Measurements from ENCODE around the gene CYLD.

Gene CYLD

DNA sequence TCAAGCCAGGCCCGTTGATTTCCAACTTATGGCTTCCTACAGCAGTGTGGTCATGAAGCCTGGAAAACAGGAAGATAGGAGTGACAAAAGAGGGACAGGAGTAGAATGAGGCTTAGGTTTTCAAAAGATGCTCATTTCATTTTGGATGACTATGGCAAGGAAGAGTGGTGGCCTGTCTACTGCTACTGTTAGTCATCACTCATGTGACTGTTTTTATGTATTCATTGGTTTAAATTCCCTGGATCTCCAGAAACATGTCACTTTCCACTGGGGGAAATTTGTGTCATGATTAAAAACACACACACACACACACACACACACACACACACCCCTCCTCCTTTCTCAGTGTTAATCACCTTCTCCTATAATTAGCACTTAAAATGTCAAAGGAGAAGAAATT, 1.1 kb upstream of the CYLD start:
- no peak for DNase-seq (ENCODE audit: low read depth in 2 of 2)

GRCh38 chr16:50741225-50741780, 583 bp upstream of the CYLD start:
- DNase-seq (ENCODE audit: low read depth in 2 of 2), result no peak

DNA sequence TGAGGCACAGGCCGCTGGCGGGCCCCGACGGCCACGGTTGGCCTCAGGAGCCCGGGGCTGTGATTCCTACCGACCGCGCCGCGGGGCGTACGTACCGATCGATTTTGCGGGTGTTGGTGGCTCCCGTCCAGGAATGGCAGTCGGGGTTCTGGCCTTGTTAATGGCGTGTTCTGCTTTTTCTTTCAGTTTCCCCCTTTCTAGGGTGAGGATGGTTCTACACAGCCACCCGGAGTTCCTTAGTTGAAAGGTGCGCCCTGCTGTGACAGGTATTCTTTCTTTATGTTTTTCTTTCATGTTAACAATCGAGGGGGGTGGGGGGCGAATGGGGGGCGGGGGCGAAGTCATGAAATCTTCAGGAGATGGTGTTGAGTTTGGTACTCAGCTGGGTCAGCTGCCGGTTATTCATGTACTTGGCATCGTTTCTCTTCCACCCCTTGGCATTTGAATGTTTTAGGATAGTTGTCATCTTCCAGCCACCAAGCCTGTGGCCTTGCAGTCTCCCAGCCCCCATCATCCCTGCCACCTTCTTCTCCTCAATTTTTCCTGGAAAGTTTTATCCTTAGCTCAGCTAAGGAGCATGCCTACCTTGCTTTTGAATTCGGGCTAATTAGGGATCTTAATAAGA, 802 bp downstream of the CYLD start:
- no peak for DNase-seq (ENCODE audit: low read depth in 2 of 2)

- DNase-seq (ENCODE audit: low read depth in 2 of 2), result no peak
These were observed 1.8 kb downstream of the CYLD start for GRCh38 chr16:50743581-50744225.

GRCh38 chr16:50744881-50745280, 3.0 kb downstream of the CYLD start:
- DNase-seq (ENCODE audit: low read depth in 2 of 2), result no peak

- DNase-seq (ENCODE audit: low read depth in 2 of 2), result no peak
These were observed 4.1 kb downstream of the CYLD start for GRCh38 chr16:50745940-50746339.

DNA sequence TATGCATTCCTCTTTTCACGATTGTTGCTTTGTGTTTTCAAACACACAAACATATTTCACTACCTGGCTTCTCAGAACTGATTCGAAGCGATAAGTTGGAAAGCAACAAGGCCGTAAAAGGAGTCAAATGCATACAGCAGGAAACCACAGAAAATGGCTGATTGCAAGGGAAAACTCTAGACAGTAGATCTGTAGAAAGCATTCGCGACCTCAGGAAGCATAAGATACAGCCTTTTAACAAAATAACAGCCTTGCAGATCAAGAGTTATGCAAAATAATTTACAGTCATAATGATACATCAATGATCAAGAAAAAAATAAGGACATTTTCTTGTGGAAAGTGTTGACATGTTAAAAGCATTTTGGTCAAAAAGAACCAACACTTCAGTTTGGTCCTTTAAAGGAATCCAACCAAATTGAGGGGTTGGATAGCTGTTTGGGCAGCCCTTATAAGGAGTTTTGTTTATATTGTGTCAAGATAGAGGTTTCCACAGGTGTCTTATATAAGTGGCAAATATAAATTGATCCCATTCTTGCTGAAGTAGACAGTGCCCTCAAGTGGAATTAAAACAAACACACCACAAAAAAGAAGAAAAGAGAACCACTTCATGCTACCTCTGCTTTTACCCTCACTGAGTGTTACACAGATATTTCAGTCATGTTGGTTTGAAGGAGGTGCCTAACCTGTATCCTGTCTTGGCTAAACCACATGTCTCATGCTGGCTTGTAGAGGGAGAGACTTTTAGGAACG, 5.5 kb downstream of the CYLD start:
- no peak for DNase-seq (ENCODE audit: low read depth in 2 of 2)

- DNase-seq (ENCODE audit: low read depth in 2 of 2), result no peak
These were observed 9.6 kb downstream of the CYLD start for GRCh38 chr16:50751528-50751927.

DNA sequence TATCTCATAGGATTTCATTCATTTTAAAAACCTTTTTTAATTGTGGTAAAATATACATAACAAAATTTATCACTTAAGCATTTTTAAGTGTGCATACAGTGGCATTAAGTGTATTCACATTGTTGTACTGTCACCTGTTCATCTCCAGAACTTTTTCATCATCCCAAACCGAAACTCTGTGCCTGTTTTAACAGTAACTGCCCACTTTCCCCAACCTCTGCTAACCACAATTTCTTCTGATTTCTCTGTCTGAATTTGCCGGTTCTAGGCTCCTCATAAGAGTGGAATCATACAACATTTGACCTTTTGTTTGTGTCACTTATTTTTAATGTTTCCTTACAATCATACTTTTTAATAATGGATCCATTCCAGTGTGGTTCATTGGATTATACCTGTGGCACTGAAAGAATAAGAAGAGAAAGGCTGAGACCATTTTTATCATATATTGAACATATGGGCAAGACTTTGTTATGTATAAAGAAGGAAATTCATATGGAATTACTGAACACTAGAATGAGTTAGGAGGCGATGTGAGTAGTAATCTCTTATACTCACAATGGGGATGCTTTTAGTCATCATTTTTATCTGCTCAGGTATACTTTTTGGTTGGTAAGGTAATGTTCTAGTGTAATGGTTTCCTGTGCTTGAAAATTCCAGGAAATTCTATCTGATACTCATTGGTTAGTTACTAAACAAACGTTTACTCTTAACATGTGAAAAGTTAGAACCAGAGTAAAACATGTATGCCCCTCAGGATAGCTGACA, 10.8 kb downstream of the CYLD start:
- DNase-seq (ENCODE audit: low read depth in 2 of 2), result no peak

DNA sequence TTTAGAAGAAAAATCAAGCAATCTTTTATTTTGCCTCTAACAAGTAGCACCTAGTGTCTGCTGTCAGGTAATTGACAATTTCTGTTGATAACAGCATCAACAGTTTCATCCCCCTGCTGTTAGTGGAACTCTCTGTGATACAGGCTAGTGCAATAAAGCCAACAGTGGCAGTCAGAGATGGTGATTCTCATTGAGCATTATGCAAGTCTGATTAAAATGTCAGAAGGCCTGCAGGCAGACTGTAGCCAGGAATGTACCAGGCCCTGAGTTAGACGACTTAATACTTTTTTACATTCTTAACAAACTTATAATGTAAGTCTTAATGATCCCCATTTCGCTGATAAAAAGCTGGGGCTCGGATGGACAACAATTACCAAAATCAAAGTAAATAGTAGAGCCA, 14.6 kb downstream of the CYLD start:
- no peak for DNase-seq (ENCODE audit: low read depth in 2 of 2)

DNA sequence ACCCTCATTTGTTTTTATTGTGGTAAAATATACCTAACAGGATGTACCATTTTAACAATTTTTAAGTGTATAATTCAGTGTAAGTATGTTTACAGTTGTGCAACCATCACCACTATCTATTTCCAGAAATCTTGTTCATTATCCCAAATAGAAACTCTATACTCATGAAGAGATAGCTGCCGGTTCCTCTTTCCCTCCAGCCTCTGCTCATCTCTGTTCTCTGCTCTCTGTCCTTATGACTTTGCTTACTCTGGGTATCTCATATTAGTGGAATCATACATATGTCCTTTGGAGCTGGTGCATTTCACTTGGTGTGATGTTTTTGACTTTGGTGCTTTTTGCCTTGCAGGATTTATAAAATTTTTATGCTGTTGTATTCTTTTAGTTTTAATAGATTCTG, 19.4 kb downstream of the CYLD start:
- DNase-seq (ENCODE audit: low read depth in 2 of 2), result no peak

GRCh38 chr16:50762241-50762640, 20.4 kb downstream of the CYLD start:
- no peak for DNase-seq (ENCODE audit: low read depth in 2 of 2)

DNA sequence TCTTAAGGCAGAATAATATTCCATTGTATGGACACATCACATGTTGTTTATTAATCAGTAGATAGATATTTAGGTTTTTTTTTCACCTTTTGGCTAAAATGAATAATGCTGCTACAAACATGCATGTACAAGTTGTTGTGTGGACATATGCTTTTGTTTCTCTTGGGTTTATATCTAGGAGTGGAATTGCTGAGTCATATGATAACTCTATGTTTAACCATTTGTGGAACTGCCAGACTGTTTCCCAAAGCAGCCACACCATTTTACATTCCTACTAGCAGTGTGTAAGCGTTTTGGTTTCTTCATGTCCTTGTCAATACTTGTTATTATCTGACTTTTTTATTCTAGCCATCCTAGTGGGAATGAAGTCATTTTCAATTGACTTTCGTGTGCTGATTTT, 21.3 kb downstream of the CYLD start:
- DNase-seq (ENCODE audit: low read depth in 2 of 2), result no peak

- DNase-seq (ENCODE audit: low read depth in 2 of 2), result no peak
These were observed 23.4 kb downstream of the CYLD start for GRCh38 chr16:50765260-50765659.

- DNase-seq (ENCODE audit: low read depth in 2 of 2), result no peak
These were observed 24.0 kb downstream of the CYLD start for GRCh38 chr16:50765861-50766260.

DNA sequence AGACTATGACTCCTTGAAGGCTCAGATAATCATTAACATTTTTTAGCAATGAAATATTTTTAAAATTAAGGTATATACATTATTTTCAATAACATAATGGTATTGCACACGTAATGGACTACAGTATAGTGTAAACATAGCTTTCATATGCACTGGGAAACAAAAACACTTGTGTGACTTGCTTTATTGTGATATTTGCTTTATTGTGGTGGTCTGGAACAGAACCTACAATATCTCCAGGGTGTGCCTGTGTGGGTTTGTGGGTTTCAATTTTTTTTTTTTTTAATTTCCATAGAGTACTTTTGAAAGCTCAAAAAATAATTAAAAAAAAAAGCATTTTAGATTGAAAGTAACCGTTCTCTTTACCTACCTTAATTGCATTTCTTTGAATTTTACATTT, 25.3 kb downstream of the CYLD start:
- DNase-seq (ENCODE audit: low read depth in 2 of 2), result no peak

DNA sequence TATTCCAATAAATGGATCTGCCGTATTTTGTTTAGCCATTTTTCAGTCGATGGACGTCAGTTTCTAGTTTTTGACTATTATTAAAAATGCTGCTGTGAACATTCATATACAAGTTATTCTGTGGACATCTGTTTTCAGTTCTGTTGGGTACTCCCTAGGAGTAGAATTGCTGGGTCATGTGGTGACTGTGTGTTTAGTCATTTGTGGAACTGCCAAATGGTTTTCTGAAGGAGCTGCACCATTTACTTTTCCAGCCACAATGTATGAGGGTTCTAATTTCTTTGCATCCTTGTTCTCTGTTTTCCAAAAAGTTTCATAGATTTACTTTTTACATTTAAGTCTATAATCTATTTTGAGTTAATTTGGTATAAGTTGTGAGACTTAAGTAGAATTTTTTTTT, 29.5 kb downstream of the CYLD start:
- DNase-seq (ENCODE audit: low read depth in 2 of 2), result no peak

- no peak for DNase-seq (ENCODE audit: low read depth in 2 of 2)
These were observed 32.5 kb downstream of the CYLD start for GRCh38 chr16:50774405-50774804.

DNA sequence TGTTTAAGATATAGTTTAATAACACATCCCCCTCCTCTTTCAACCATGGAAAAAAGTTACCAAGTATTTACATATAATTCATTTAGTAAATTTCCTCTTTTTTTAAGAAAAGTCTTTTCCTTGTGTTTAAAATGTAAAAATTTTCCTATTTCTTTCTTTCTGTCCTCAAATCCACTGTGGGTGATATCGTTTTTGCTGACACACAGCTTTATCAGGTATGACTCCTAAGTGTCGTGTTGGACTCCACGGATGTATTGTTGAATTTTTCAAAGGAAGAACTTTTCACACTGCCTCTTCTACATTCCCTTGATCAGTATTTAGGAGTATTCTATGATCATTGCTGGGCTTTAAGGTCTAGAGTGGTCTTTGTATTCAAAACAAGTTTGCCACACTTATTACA, 33.1 kb downstream of the CYLD start:
- DNase-seq (ENCODE audit: low read depth in 2 of 2), result no peak

- DNase-seq (ENCODE audit: low read depth in 2 of 2), result no peak
These were observed 34.2 kb downstream of the CYLD start for GRCh38 chr16:50776037-50776436.

GRCh38 chr16:50778284-50779163, 36.6 kb downstream of the CYLD start:
- DNase-seq (ENCODE audit: low read depth in 2 of 2), result no peak

Measured in activated CD4-positive, alpha-beta T cell treated with anti-CD3 and anti-CD28 coated beads for 24 hours (primary cell).